Gastrocnemius medialis (tissue), 4 donors: ENCODE results near the gene DNAAF6.

Source experiments
- POLR2A ChIP-seq, 2 donors: fragments of 450-650 bp; IDR thresholded peaks; one replicate each; pipeline ENCODE4 v1.6.1; 2017; ENCODE audit warnings: antibody characterized with exemption in 2 of 2, mild to moderate bottlenecking in 2 of 2, moderate library complexity in 2 of 2
- TF ChIP-seq, protein P1 (sequence below), 5 experiments: fragments of 450-650 bp in 3 of 5; fragments of 200-600 bp in 2 of 5; sonication (generic) in 2 of 5; IDR thresholded peaks in 4 of 5; conservative IDR thresholded peaks in 1 of 5; 1 replicate in 4 of 5; 2 replicates in 1 of 5; pipeline ENCODE4 v1.5.1; 2016 to 2019; ENCODE audit warnings: antibody characterized with exemption in 5 of 5, mild to moderate bottlenecking in 3 of 5, moderate library complexity in 3 of 5

DNA sequence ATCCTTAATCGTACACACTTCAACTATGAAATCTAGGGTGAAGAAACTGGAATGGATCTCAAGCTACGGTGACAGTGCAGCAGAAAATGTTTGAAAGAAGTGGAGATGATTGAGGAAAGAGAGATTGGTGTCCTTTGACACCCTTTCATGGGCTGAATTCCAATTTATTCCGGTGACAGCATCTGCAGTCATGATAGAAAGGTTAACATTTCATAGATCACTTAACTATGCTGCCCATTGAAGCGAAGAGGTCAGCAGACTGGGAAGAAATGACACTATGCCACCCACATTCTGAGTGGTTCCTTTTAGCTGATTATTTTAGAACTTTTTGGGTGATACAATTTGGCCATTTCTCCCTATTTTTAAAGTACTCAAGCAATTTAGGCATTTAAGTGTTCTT lies 82.3 kb downstream of the DNAAF6 start:
- TF ChIP-seq, protein P1, sequence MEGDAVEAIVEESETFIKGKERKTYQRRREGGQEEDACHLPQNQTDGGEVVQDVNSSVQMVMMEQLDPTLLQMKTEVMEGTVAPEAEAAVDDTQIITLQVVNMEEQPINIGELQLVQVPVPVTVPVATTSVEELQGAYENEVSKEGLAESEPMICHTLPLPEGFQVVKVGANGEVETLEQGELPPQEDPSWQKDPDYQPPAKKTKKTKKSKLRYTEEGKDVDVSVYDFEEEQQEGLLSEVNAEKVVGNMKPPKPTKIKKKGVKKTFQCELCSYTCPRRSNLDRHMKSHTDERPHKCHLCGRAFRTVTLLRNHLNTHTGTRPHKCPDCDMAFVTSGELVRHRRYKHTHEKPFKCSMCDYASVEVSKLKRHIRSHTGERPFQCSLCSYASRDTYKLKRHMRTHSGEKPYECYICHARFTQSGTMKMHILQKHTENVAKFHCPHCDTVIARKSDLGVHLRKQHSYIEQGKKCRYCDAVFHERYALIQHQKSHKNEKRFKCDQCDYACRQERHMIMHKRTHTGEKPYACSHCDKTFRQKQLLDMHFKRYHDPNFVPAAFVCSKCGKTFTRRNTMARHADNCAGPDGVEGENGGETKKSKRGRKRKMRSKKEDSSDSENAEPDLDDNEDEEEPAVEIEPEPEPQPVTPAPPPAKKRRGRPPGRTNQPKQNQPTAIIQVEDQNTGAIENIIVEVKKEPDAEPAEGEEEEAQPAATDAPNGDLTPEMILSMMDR (IDR thresholded peaks at IDR 0.05 in 4 of 5, conservative IDR thresholded peaks at IDR 0.05 in 1 of 5) = no peak
- TF ChIP-seq POLR2A (IDR thresholded peaks at IDR 0.05) = no peak
